ENCODE data around the gene SNX24. TPM values are rescaled to one million over a fixed set of nuclear protein-coding genes. Genes with fewer than 3 reads are reported as not detected.

SNX24 gene
- total RNA-seq, 1 experiment from 2014 or later: 23.5 TPM

DNA sequence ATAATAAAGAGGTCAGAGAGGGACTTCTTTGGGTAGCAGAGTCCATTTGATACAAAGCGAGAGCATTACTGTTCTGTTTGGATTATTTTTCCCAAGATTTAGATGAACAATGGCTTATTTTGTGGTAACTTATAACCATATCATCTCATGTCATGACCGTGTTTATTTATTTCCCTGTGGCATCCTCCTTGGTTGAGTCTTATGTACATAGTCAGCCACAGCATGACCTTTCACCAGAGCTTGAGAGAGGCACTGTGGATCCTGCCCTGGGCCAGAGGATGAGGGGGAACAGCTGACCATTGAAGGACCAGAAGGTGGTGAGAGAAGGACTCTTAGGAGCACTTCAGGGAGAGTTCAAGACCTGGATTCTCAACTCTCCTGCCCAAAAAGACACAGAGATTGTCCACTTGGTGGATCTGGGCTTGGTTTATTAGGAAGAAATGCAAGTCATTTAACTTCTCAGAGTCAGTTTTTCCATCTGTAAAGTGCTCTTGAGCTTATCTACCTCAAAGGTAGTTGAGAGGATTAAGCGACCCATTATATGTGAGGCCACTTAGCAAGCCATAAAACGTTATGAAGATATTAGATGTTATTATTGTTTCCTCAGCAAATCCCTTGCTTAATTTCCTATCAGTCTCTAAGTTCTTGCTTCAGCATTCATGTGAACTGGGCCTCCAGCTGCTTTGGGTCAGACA is 139.7 kb downstream of the SNX24 start:
- Mint-ChIP-seq H3K27me3 (ENCODE audit: unreplicated experiment) (no peaks in the 10 kb centered on the region), H3K4me3 (ENCODE audit: low read depth, unreplicated experiment) (no peak overlapping the region), H3K36me3 (ENCODE audit: insufficient read depth, unreplicated experiment) (peaks cover 3% of the 10 kb centered on the region), H3K27ac (ENCODE audit: unreplicated experiment) (no peak overlapping the region), H3K9me3 (ENCODE audit: low read depth, unreplicated experiment) (no peaks in the 10 kb centered on the region), H3K4me1 (ENCODE audit: low read depth, unreplicated experiment) (no peaks in the 10 kb centered on the region)
- TF ChIP-seq, protein P1, sequence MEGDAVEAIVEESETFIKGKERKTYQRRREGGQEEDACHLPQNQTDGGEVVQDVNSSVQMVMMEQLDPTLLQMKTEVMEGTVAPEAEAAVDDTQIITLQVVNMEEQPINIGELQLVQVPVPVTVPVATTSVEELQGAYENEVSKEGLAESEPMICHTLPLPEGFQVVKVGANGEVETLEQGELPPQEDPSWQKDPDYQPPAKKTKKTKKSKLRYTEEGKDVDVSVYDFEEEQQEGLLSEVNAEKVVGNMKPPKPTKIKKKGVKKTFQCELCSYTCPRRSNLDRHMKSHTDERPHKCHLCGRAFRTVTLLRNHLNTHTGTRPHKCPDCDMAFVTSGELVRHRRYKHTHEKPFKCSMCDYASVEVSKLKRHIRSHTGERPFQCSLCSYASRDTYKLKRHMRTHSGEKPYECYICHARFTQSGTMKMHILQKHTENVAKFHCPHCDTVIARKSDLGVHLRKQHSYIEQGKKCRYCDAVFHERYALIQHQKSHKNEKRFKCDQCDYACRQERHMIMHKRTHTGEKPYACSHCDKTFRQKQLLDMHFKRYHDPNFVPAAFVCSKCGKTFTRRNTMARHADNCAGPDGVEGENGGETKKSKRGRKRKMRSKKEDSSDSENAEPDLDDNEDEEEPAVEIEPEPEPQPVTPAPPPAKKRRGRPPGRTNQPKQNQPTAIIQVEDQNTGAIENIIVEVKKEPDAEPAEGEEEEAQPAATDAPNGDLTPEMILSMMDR (IDR thresholded peaks at IDR 0.05; ENCODE audit: unreplicated experiment): no peak
- CTCF ChIA-PET: no interaction called here
- intact Hi-C loops (cut with micrococcal nuclease; ENCODE audit: unreplicated experiment): no loop called here
- DNase-seq: no peak
- BruUV-seq (replicated peaks): no TSS peak

DNA sequence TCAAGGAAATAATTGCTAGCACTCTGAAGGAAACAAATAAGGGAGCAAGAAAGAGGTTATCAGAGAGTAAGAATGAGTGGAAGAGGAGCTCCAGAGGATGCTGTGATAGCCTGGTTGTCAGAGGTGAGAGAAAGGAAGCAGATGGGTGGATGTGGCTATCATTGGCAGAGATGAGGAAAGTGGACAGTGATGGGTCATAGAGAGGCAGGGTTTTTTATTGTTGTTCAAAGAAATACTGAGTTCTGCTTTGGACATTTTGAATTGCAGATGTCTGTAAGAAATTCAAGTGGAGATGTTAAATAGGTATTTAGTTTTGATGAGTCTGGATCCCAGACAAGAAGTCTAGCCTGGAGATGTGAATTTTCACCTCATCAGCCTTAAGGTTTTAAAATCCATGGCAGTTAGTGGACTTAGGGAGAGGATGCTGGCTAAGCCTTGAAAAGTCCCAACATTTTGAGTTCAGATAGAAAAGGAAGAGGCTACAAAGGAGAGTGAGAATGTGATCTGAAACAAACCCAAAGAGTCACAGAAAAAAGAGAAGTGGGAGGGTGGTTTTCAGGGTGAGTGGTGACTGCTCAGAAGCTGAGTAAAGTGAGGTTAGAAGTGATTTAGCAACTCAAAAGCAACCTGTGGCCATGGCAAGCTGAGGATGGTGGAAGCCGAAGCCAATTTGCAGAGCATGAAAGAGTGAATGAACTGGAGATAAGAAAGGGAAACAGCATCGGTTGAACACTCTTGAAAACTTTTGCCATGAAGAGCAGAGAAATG is 140.7 kb downstream of the SNX24 start:
- BruUV-seq (replicated peaks): no TSS peak
- H3K9me3 Mint-ChIP-seq (ENCODE audit: low read depth, unreplicated experiment): no peaks in the 10 kb centered on the region
- TF ChIP-seq, protein P1 (IDR thresholded peaks at IDR 0.05; ENCODE audit: unreplicated experiment): no peak
- intact Hi-C loops (cut with micrococcal nuclease; ENCODE audit: unreplicated experiment): no loop called here
- H3K36me3 Mint-ChIP-seq (ENCODE audit: insufficient read depth, unreplicated experiment): no peaks in the 10 kb centered on the region
- no peak for DNase-seq
- no peak overlapping the region for H3K4me3 Mint-ChIP-seq (ENCODE audit: low read depth, unreplicated experiment)
- H3K4me1 Mint-ChIP-seq (ENCODE audit: low read depth, unreplicated experiment): no peaks in the 10 kb centered on the region
- CTCF ChIA-PET: no interaction called here
- no peaks in the 10 kb centered on the region for H3K27me3 Mint-ChIP-seq (ENCODE audit: unreplicated experiment)
- no peak overlapping the region for H3K27ac Mint-ChIP-seq (ENCODE audit: unreplicated experiment)

DNA sequence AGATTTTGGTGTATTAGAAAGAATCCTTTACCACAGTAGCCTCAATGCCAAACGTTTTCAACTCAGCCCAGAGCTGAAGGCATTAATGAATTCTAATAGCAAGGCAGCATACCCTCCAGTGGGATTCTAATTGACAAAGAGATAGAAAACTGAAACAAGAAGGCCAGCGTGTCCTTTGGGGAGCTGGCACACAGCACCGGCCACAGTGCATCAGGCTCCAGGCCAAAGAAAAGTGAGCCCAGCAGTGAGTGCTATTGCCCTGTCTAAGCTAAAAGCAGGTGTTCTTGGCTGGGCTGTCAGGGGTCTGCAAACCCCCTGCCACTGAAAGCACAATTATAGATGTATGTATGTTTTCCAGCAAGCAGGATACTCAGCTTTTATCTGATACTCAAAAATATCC is 150.7 kb downstream of the SNX24 start:
- no peak overlapping the region for H3K4me3 Mint-ChIP-seq (ENCODE audit: low read depth, unreplicated experiment)
- no peaks in the 10 kb centered on the region for H3K4me1 Mint-ChIP-seq (ENCODE audit: low read depth, unreplicated experiment)
- CTCF ChIA-PET: interaction anchor here (1.2 kb wide), 1 partner anchor 292 kb away, joined by 3 read pairs; no protein-coding TSS in a partner anchor
- H3K27ac Mint-ChIP-seq (ENCODE audit: unreplicated experiment): no peak overlapping the region
- intact Hi-C loops (cut with micrococcal nuclease; ENCODE audit: unreplicated experiment): loop anchor here (10.0 kb wide), 1 partner anchor 291 kb away; no protein-coding TSS in a partner anchor
- no peak for DNase-seq
- no peaks in the 10 kb centered on the region for H3K36me3 Mint-ChIP-seq (ENCODE audit: insufficient read depth, unreplicated experiment)
- BruUV-seq (replicated peaks): no TSS peak
- H3K27me3 Mint-ChIP-seq (ENCODE audit: unreplicated experiment): no peaks in the 10 kb centered on the region
- no peaks in the 10 kb centered on the region for H3K9me3 Mint-ChIP-seq (ENCODE audit: low read depth, unreplicated experiment)
- TF ChIP-seq, protein P1 (IDR thresholded peaks at IDR 0.05; ENCODE audit: unreplicated experiment): no peak

DNA sequence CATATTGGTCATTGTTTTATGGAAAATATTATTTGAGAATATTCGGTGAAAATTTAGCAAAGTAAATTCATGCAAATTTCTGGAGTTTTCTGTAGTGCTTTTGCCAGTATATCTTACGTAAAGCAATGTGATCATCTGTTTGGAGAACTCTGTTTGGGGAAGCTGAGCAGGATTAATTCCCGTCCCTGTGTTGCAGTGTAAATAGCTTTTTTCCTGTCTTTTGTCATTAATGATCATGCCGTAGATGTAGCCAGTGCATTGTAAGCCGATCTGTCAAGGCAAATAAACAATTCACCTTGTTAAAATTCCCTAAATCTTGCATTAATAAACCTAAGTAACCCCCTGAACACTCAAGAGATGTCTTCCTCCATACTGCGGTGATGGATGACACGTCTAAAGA is 151.9 kb downstream of the SNX24 start:
- intact Hi-C loops (cut with micrococcal nuclease; ENCODE audit: unreplicated experiment): loop anchor here (10.0 kb wide), 1 partner anchor 292 kb away; no protein-coding TSS in a partner anchor
- BruUV-seq (replicated peaks): no TSS peak
- H3K4me3 Mint-ChIP-seq (ENCODE audit: low read depth, unreplicated experiment): no peak overlapping the region
- H3K9me3 Mint-ChIP-seq (ENCODE audit: low read depth, unreplicated experiment): no peaks in the 10 kb centered on the region
- no peaks in the 10 kb centered on the region for H3K36me3 Mint-ChIP-seq (ENCODE audit: insufficient read depth, unreplicated experiment)
- CTCF ChIA-PET: interaction anchor here (1.2 kb wide), 1 partner anchor 293 kb away, joined by 3 read pairs; no protein-coding TSS in a partner anchor
- no peak for DNase-seq
- H3K4me1 Mint-ChIP-seq (ENCODE audit: low read depth, unreplicated experiment): no peaks in the 10 kb centered on the region
- no peaks in the 10 kb centered on the region for H3K27me3 Mint-ChIP-seq (ENCODE audit: unreplicated experiment)
- TF ChIP-seq, protein P1 (IDR thresholded peaks at IDR 0.05; ENCODE audit: unreplicated experiment): no peak
- no peak overlapping the region for H3K27ac Mint-ChIP-seq (ENCODE audit: unreplicated experiment)
